Lower leg skin (tissue), 4 donors: Measurements from ENCODE around the gene NEGR1. TPM values are rescaled to one million over a fixed set of nuclear protein-coding genes. Genes with fewer than 3 reads are reported as not detected.

Experiments
- DNase-seq, 2 donors: peaks; one replicate each; pipeline ENCODE4 v3.0.0-alpha.2; 2019; ENCODE audit warnings: low spot score in 2 of 2
- H3K4me3 ChIP-seq: fragments of 200-600 bp; sonication (generic); 2 replicates; pipeline ENCODE4 v1.5.1; 2017; ENCODE audit warnings: mild to moderate bottlenecking, low read depth; ENCODE audit not compliant: poor library complexity, severe bottlenecking
- CTCF ChIP-seq, 3 donors: fragments of 450-650 bp; IDR thresholded peaks; one replicate each; pipeline ENCODE4 v1.5.1; 2016; ENCODE audit warnings: antibody characterized with exemption in 3 of 3, mild to moderate bottlenecking in 3 of 3, moderate library complexity in 2 of 3
- POLR2A ChIP-seq, 2 donors: fragments of 450-650 bp; IDR thresholded peaks; one replicate each; pipeline ENCODE4 v1.6.1; 2016 to 2017; ENCODE audit warnings: antibody characterized with exemption in 2 of 2, mild to moderate bottlenecking in 1 of 2, moderate library complexity in 1 of 2
- WGBS, 2 donors: methylation state at CpG; one replicate each; pipeline ENCODE4 v1.1.5; 2018; 5-methylcytosine and 5-hydroxymethylcytosine counted together
- intact Hi-C: fragments of 100-400 bp; cut with DNase I; formaldehyde crosslinking; loops from one replicate; pipeline ENCODE4 v1.15.0; 2023; ENCODE audit warnings: low total_unique reads
- total RNA-seq, 4 donors: library from RNA; depleted of rRNA; stranded (reverse); fragments of >200 nt; gene quantifications; one replicate each; pipeline ENCODE4 v1.1.0, GENCODE V29; 2016

The NEGR1 gene
- total RNA-seq, 4 donors from 2014 or later, result 4.1 to 13.6 (median 6.0) TPM

GRCh38 chr1:71641903-71642302 lies 640.4 kb downstream of the NEGR1 start:
- intact Hi-C loops, result no loop called here
- no peak for TF ChIP-seq CTCF (IDR thresholded peaks at IDR 0.05)
- TF ChIP-seq POLR2A (IDR thresholded peaks at IDR 0.05), result no peak
- DNase-seq, result no peak
- H3K4me3 ChIP-seq, result no peak overlapping the region
- 47 to 57% methylated on average over 3 of the region's 3 CpGs for WGBS, 2 donors

- no peak for TF ChIP-seq POLR2A (IDR thresholded peaks at IDR 0.05)
- no peak for TF ChIP-seq CTCF (IDR thresholded peaks at IDR 0.05)
- DNase-seq, result no peak
- WGBS, 2 donors, result 87 to 91% methylated on average over 5 of the region's 5 CpGs
- intact Hi-C loops, result no loop called here
- H3K4me3 ChIP-seq, result no peak overlapping the region
Observed at GRCh38 chr1:71640998-71641397, 641.3 kb downstream of the NEGR1 start.

GRCh38 chr1:71640116-71640515 lies 642.2 kb downstream of the NEGR1 start:
- TF ChIP-seq CTCF (IDR thresholded peaks at IDR 0.05), result no peak
- no peak for TF ChIP-seq POLR2A (IDR thresholded peaks at IDR 0.05)
- intact Hi-C loops, result no loop called here
- no peak for DNase-seq
- 72 to 77% methylated on average over 3 of the region's 3 CpGs for WGBS, 2 donors
- H3K4me3 ChIP-seq, result no peak overlapping the region

GRCh38 chr1:71638081-71638766 lies 644.1 kb downstream of the NEGR1 start:
- H3K4me3 ChIP-seq, result no peak overlapping the region
- no peak for DNase-seq
- 63 to 70% methylated on average over 4 of the region's 4 CpGs for WGBS, 2 donors
- intact Hi-C loops, result no loop called here
- no peak for TF ChIP-seq CTCF (IDR thresholded peaks at IDR 0.05)
- TF ChIP-seq POLR2A (IDR thresholded peaks at IDR 0.05), result no peak

GRCh38 chr1:71635568-71635967 lies 646.8 kb downstream of the NEGR1 start:
- TF ChIP-seq CTCF (IDR thresholded peaks at IDR 0.05) (no peak), POLR2A (IDR thresholded peaks at IDR 0.05) (no peak)
- intact Hi-C loops, result no loop called here
- 78 to 85% methylated on average over 2 of the region's 2 CpGs for WGBS, 2 donors
- DNase-seq, result no peak
- H3K4me3 ChIP-seq, result no peak overlapping the region

- TF ChIP-seq CTCF (IDR thresholded peaks at IDR 0.05) (no peak), POLR2A (IDR thresholded peaks at IDR 0.05) (no peak)
- no peak overlapping the region for H3K4me3 ChIP-seq
- DNase-seq, result no peak
- intact Hi-C loops, result no loop called here
Observed at GRCh38 chr1:71634159-71634558, 648.2 kb downstream of the NEGR1 start.
